SW480 (cell line): ENCODE data around the gene COPRS.

Experiments used
- DNase-seq: peaks from one replicate; pipeline ENCODE4 v3.0.0-alpha.2; 2016; ENCODE audit warnings: low spot score

COPRS gene, protein sequence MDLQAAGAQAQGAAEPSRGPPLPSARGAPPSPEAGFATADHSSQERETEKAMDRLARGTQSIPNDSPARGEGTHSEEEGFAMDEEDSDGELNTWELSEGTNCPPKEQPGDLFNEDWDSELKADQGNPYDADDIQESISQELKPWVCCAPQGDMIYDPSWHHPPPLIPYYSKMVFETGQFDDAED

GRCh38 chr17:31858642-31859486, at the start of gene COPRS:
TSS of gene COPRS (minus strand) at chr17:31859244. CDS start at chr17:31859199, 45 bp downstream.
- peak; percentile 84 for DNase-seq

GRCh38 chr17:31908386-31908785, 49.3 kb upstream of the COPRS start:
- no peak for DNase-seq

DNA sequence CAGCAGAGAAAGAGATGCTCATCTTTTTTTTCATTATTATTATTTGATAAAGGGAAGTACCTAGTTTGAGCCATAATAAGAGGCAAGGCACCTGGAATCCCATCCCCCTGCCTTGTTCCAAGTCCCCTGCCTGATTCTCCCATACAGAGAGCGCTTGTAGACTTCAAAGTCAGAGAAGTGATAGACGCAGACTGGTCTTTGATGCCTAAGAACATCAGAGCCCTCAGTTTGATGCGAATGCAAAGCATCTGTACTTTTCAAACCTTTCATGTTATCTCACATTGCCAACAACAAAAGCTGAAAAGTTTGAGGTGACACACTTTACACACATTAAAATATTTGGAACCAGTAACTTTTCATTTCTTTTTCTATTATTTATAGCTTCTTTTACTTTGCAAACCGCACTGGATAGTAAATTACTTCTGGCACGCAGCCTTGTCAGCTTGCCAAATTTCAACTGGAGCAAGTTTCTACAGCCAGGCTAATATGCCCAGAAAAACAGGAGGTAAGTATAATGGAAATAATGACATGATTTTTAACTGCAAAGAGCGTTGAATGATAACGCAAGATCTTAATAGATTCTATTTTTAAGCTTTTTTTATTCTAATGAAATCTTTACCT, 48.4 kb upstream of the COPRS start:
- DNase-seq, result peak; percentile 52

- DNase-seq, result no peak
Observed at GRCh38 chr17:31903401-31903800, 44.4 kb upstream of the COPRS start.

GRCh38 chr17:31902693-31903092, 43.6 kb upstream of the COPRS start:
- no peak for DNase-seq

GRCh38 chr17:31900877-31901276, 41.8 kb upstream of the COPRS start:
- peak; percentile 37 for DNase-seq

- DNase-seq, result no peak
Observed at GRCh38 chr17:31888124-31888523, 29.1 kb upstream of the COPRS start.

GRCh38 chr17:31882571-31882970, 23.5 kb upstream of the COPRS start:
- no peak for DNase-seq

- no peak for DNase-seq
Observed at GRCh38 chr17:31880311-31880710, 21.3 kb upstream of the COPRS start.

- no peak for DNase-seq
Observed at GRCh38 chr17:31878703-31879073, 19.6 kb upstream of the COPRS start.

- no peak for DNase-seq
Observed at GRCh38 chr17:31877911-31878702, 19.1 kb upstream of the COPRS start.

GRCh38 chr17:31877341-31877740, 18.3 kb upstream of the COPRS start:
- DNase-seq, result no peak

GRCh38 chr17:31875081-31875480, 16.0 kb upstream of the COPRS start:
- DNase-seq, result no peak

- DNase-seq, result no peak
Observed at GRCh38 chr17:31869797-31870568, 10.9 kb upstream of the COPRS start.

DNA sequence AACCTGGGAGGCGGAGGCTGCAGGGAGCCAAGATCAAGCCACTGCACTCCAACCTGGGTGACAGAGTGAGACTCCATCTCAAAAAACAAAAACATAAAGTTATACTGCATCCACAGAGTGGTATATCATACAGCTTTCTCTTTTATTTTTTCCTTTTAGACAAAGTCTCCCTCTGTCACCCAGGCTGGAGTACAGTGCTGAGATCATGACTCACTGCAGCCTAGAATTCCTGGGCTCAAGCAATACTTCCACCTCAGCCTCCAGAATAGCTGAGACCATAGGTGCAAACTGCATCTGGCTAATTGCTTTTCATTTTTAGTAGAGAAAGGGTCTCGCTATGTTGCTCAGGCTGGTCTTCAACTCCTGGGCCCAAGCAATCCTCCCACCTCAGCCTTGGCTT, 10.0 kb upstream of the COPRS start:
- DNase-seq, result no peak

DNA sequence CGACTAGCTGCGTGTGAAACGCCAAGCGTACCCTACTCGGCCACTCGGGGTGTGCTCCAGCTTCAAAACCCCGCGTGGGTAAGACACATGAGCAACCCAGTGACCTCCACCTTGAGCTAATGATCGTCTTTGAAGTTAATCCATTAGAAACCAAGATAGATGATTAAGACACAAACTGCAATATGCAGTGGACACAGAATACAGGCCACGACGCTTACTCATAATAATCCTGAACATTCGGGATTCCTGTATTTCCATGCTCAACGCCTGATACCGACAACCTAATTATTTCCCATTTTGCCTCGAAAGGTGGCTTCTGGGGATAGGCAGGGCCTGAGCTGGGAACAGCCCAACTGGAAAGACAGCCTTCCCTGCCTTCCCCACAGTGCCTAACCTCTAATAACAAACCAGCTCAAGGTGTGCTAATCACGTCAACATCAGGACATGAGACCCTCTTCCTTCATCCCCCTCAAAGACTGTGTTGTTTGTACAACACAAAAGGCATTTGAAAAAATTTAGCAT, 504 bp upstream of the COPRS start:
- no peak for DNase-seq

- no peak for DNase-seq
Observed at GRCh38 chr17:31857920-31858641, 963 bp downstream of the COPRS start.

- no peak for DNase-seq
Observed at GRCh38 chr17:31856750-31857149, 2.3 kb downstream of the COPRS start.

DNA sequence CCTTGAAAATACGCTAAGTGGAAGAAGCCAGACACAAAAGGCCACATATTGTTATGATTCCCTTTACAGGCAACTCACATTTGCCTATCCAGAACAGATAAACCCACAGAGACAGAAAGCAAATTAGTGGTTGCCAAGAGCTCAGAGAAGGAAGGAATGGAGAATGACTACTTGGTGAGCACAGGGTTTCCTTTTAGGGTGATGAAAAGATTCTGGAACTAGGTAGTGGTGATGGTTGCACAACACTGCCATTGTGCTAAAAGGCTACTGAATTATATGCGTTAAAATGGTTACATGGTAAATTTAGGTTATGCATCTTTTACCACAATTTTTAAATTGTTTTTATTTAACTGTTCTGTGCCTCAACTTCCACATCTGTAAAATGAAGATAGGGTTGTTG, 4.4 kb downstream of the COPRS start:
- no peak for DNase-seq

DNA sequence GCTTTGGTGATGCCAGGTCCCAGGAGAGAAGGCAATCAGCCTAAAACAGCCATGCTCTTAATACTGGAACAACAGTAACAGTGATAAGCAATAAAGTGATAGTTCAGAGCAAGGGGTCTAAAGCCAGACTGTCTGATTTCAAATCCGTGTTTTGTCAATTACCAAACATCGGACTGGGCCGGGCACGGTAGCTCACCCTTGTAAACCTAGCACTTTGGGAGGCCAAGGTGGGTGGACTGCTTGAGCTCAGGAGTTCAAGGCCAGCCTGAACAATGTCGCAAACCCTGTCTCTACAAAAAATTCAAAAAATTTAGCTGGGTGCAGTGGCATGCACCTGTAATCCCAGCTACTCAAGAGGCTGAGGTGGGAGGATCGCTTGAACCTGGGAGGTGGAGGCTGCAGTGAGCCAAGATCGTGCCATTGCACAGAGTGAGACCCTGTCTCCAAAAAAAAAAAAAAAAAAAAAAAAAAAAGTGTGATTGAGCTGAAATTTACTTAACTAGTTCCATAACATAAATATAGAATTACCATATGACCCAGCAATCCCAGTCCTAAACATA, 5.1 kb downstream of the COPRS start:
- no peak for DNase-seq
